Stimulated activated CD4-positive, alpha-beta T cell treated with anti-CD3 and anti-CD28 coated beads, Interleukin-2, amount 100 ng/mL, for 4 hours (primary cell): ENCODE data around the gene SEC61G.

Source experiments
- DNase-seq: peaks from one replicate; pipeline ENCODE4 v3.0.0-alpha.2; 2020; ENCODE audit warnings: low read depth

SEC61G gene

GRCh38 chr7:54764861-54765260 is 5.8 kb upstream of the SEC61G start:
- no peak for DNase-seq

GRCh38 chr7:54757711-54758110 is 1.3 kb downstream of the SEC61G start:
- no peak for DNase-seq

- DNase-seq = no peak
Measured at GRCh38 chr7:54749200-54749599, 9.8 kb downstream of the SEC61G start.

GRCh38 chr7:54747234-54747633 is 11.8 kb downstream of the SEC61G start:
- no peak for DNase-seq

- no peak for DNase-seq
Measured at GRCh38 chr7:54743580-54743979, 15.4 kb downstream of the SEC61G start.

- no peak for DNase-seq
Measured at GRCh38 chr7:54738737-54739136, 20.3 kb downstream of the SEC61G start.

GRCh38 chr7:54729107-54729506 is 29.9 kb downstream of the SEC61G start:
- no peak for DNase-seq

- no peak for DNase-seq
Measured at GRCh38 chr7:54728411-54728810, 30.6 kb downstream of the SEC61G start.

- no peak for DNase-seq
Measured at GRCh38 chr7:54725255-54725654, 33.8 kb downstream of the SEC61G start.

- no peak for DNase-seq
Measured at GRCh38 chr7:54722502-54722901, 36.5 kb downstream of the SEC61G start.

GRCh38 chr7:54722026-54722425 is 37.0 kb downstream of the SEC61G start:
- no peak for DNase-seq

- no peak for DNase-seq
Measured at GRCh38 chr7:54719974-54720373, 39.0 kb downstream of the SEC61G start.

- DNase-seq = no peak
Measured at GRCh38 chr7:54719425-54719824, 39.6 kb downstream of the SEC61G start.

- DNase-seq = no peak
Measured at GRCh38 chr7:54712820-54713219, 46.2 kb downstream of the SEC61G start.

- DNase-seq = no peak
Measured at GRCh38 chr7:54711900-54712595, 47.0 kb downstream of the SEC61G start.

- DNase-seq = no peak
Measured at GRCh38 chr7:54709283-54709682, 49.7 kb downstream of the SEC61G start.

- DNase-seq = no peak
Measured at GRCh38 chr7:54705436-54705835, 53.6 kb downstream of the SEC61G start.

- no peak for DNase-seq
Measured at GRCh38 chr7:54704851-54705250, 54.2 kb downstream of the SEC61G start.
